ENCODE measurements around the gene KIF12. TPM values are rescaled to one million over a fixed set of nuclear protein-coding genes. Genes with fewer than 3 reads are reported as not detected.

KIF12 gene
- polyA plus RNA-seq, 3 donors: not detected

DNA sequence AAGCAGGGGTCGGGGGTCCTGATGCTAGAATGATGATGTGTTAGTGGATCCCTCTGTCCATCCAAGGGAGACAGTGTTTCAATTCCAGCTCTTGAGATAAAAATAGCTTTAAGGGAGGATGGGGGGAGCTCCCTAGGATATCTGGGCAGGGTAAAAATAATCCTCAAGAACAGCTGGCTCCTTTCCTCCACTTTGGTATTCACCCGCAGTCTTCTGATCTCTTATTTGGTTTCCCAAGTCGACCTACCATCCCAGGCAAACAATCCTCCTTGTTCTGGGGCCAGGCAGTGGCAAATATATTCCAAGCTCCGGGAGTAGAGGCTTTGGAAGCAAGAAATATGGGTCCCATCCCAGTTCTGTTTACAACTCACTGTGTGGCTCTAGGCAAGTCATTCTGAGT, 41.8 kb upstream of the KIF12 start:
- TF ChIP-seq, protein P1, sequence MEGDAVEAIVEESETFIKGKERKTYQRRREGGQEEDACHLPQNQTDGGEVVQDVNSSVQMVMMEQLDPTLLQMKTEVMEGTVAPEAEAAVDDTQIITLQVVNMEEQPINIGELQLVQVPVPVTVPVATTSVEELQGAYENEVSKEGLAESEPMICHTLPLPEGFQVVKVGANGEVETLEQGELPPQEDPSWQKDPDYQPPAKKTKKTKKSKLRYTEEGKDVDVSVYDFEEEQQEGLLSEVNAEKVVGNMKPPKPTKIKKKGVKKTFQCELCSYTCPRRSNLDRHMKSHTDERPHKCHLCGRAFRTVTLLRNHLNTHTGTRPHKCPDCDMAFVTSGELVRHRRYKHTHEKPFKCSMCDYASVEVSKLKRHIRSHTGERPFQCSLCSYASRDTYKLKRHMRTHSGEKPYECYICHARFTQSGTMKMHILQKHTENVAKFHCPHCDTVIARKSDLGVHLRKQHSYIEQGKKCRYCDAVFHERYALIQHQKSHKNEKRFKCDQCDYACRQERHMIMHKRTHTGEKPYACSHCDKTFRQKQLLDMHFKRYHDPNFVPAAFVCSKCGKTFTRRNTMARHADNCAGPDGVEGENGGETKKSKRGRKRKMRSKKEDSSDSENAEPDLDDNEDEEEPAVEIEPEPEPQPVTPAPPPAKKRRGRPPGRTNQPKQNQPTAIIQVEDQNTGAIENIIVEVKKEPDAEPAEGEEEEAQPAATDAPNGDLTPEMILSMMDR (IDR thresholded peaks at IDR 0.05): no peak
- intact Hi-C loops (cut with micrococcal nuclease): no loop called here

DNA sequence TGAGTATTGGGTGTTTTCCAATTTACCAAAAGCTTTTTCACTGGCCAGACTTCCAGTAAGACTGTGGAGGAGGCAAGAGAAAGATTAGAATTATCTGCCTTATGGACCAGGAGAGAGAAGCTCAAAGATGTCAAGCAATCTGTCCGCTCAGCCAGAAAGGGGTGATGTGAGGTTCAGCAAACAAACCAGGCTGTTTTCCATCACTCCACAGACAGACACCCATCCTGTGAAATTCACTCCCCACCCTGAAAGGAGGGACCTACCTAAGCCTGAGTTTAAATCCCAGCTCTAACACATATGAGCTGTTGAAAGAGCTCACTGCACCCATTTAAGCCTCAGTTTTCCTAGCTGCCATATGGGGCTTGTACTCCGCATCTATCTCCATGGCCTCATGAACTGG, 41.3 kb upstream of the KIF12 start:
- no peaks in the 10 kb centered on the region for H3K4me1 ChIP-seq (ENCODE audit: control insufficient read depth in 1 of 2, insufficient read depth in 2 of 2, low read length in 2 of 2)
- TF ChIP-seq, protein P1 (IDR thresholded peaks at IDR 0.05): no peak
- H3K27me3 ChIP-seq (ENCODE audit: control insufficient read depth in 2 of 2, insufficient read depth in 2 of 2, low read length in 2 of 2): no peaks in the 10 kb centered on the region
- no peak overlapping the region for H3K27ac ChIP-seq (ENCODE audit: low read depth in 1 of 2, low read length in 2 of 2)
- intact Hi-C loops (cut with micrococcal nuclease): no loop called here
- H2AFZ ChIP-seq (ENCODE audit: insufficient read depth, low read depth, low read length, poor library complexity, severe bottlenecking): no peak overlapping the region
- no peak overlapping the region for H3K27ac Mint-ChIP-seq
- no peaks in the 10 kb centered on the region for H3K4me1 Mint-ChIP-seq
- H3K79me2 ChIP-seq (ENCODE audit: insufficient read depth, low read length): no peaks in the 10 kb centered on the region
- H3K36me3 Mint-ChIP-seq: no peaks in the 10 kb centered on the region
- H3K4me3 Mint-ChIP-seq: no peak overlapping the region
- no peak overlapping the region for H3K4me2 ChIP-seq (replicated peaks; ENCODE audit: extremely low read depth, low read length, poor library complexity, severe bottlenecking)
- peaks cover 11 to 16% (median 15%) of the 10 kb centered on the region in 3 donors for H3K27me3 Mint-ChIP-seq (ENCODE audit: low read depth in 3 of 3)
- WGBS (ENCODE audit: insufficient coverage): 100% methylated on average over 2 of the region's 2 CpGs
- no peak overlapping the region for H3K4me3 ChIP-seq (replicated peaks in 1 of 3; ENCODE audit: low read depth in 2 of 3, low read length in 3 of 3)
- DNase-seq: no peak
- no peaks in the 10 kb centered on the region for H3K9me3 ChIP-seq (replicated peaks in 1 of 2; ENCODE audit: control insufficient read depth in 1 of 2, insufficient read depth in 1 of 2, low read length in 2 of 2)
- H3K9ac ChIP-seq (ENCODE audit: insufficient read depth, low read length, poor library complexity, severe bottlenecking): no peak overlapping the region
- no peaks in the 10 kb centered on the region for H3K36me3 ChIP-seq (replicated peaks in 1 of 2; ENCODE audit: control insufficient read depth in 1 of 2, insufficient read depth in 2 of 2, low read length in 2 of 2)
- H3K9me3 Mint-ChIP-seq: no peaks in the 10 kb centered on the region
- H4K20me1 ChIP-seq (ENCODE audit: insufficient read depth, low read length): no peaks in the 10 kb centered on the region

More for the DNA sequence above, 41.8 kb upstream of the KIF12 start:
- Histone ChIP-seq H3K9me3 (replicated peaks in 1 of 2; ENCODE audit: control insufficient read depth in 1 of 2, insufficient read depth in 1 of 2, low read length in 2 of 2) (no peaks in the 10 kb centered on the region), H3K36me3 (replicated peaks in 1 of 2; ENCODE audit: control insufficient read depth in 1 of 2, insufficient read depth in 2 of 2, low read length in 2 of 2) (no peaks in the 10 kb centered on the region), H3K27ac (ENCODE audit: low read depth in 1 of 2, low read length in 2 of 2) (no peak overlapping the region), H3K27me3 (ENCODE audit: control insufficient read depth in 2 of 2, insufficient read depth in 2 of 2, low read length in 2 of 2) (no peaks in the 10 kb centered on the region), H3K9ac (ENCODE audit: insufficient read depth, low read length, poor library complexity, severe bottlenecking) (no peak overlapping the region), H2AFZ (ENCODE audit: insufficient read depth, low read depth, low read length, poor library complexity, severe bottlenecking) (no peak overlapping the region), H3K79me2 (ENCODE audit: insufficient read depth, low read length) (no peaks in the 10 kb centered on the region), H3K4me1 (ENCODE audit: control insufficient read depth in 1 of 2, insufficient read depth in 2 of 2, low read length in 2 of 2) (no peaks in the 10 kb centered on the region), H4K20me1 (ENCODE audit: insufficient read depth, low read length) (no peaks in the 10 kb centered on the region), H3K4me3 (replicated peaks in 1 of 3; ENCODE audit: low read depth in 2 of 3, low read length in 3 of 3) (no peak overlapping the region), H3K4me2 (replicated peaks; ENCODE audit: extremely low read depth, low read length, poor library complexity, severe bottlenecking) (no peak overlapping the region)
- 83% methylated on average over 3 of the region's 4 CpGs for WGBS (ENCODE audit: insufficient coverage)
- Mint-ChIP-seq H3K4me1 (no peaks in the 10 kb centered on the region), H3K9me3 (no peaks in the 10 kb centered on the region), H3K4me3 (no peak overlapping the region), H3K27me3 (ENCODE audit: low read depth in 3 of 3) (peaks cover 13 to 18% (median 15%) of the 10 kb centered on the region in 3 donors), H3K27ac (no peak overlapping the region), H3K36me3 (no peaks in the 10 kb centered on the region)
- no peak for DNase-seq
